H1 (cell line): ENCODE data around the gene CXCL12. TPM values are rescaled to one million over a fixed set of nuclear protein-coding genes. Genes with fewer than 3 reads are reported as not detected.

Source experiments
- CTCF ChIA-PET: fragments of 300-600 bp; sonication (Branson Sonifier 250); formaldehyde crosslinking; loops from one replicate; lab custom pipeline; 2021; ENCODE audit not compliant: partially characterized antibody; lab: Charles Lee
- POLR2A ChIA-PET: fragments of 300-600 bp; sonication (Branson Sonifier 250); formaldehyde crosslinking; loops from one replicate; lab custom pipeline; 2021; ENCODE audit warnings: inconsistent platforms; ENCODE audit not compliant: partially characterized antibody; lab: Charles Lee
- DNase-seq, 2 experiments: peaks; one replicate each; pipeline versions ENCODE4 v3.0.0 to v3.0.0-alpha.2; 2010 to 2022; ENCODE audit warnings: low spot score in 2 of 2, low read depth in 1 of 2, mixed read lengths in 1 of 2
- FAIRE-seq: peaks from 2 replicates; lab custom pipeline; 2011; peaks lifted over from hg19 to GRCh38; lab: Jason Lieb, UNC
- H2AFZ ChIP-seq: 2 replicates; pipeline ENCODE4 v1.8.1; 2012; ENCODE audit warnings: low read length, inconsistent platforms
- H2AK5ac ChIP-seq: 2 replicates; pipeline ENCODE4 v1.6.1; 2013; ENCODE audit warnings: low read depth, low read length
- H2BK120ac ChIP-seq: replicated peaks from 2 replicates; pipeline ENCODE3; 2013; ENCODE audit warnings: low read depth, low read length, inconsistent platforms
- H2BK12ac ChIP-seq: 2 replicates; pipeline ENCODE4 v1.6.1; 2013; ENCODE audit warnings: low read depth, low read length
- H2BK15ac ChIP-seq: 2 replicates; pipeline ENCODE4 v1.6.1; 2013; ENCODE audit warnings: low read length
- H2BK20ac ChIP-seq: 2 replicates; pipeline ENCODE4 v1.6.1; 2013; ENCODE audit warnings: low read length
- H2BK5ac ChIP-seq: 2 replicates; pipeline ENCODE4 v1.6.1; 2013; ENCODE audit warnings: low read depth, low read length
- H3K14ac ChIP-seq: 2 replicates; pipeline ENCODE4 v1.6.1; 2013; ENCODE audit warnings: inconsistent platforms; ENCODE audit not compliant: insufficient read length
- H3K18ac ChIP-seq: 2 replicates; pipeline ENCODE4 v1.6.1; 2013; ENCODE audit warnings: low read length; ENCODE audit errors: extremely low read depth
- H3K23ac ChIP-seq: 2 replicates; pipeline ENCODE4 v1.6.1; 2013; ENCODE audit warnings: inconsistent platforms; ENCODE audit not compliant: insufficient read length
- H3K23me2 ChIP-seq: 2 replicates; pipeline ENCODE4 v1.6.1; 2013; ENCODE audit warnings: low read depth, low read length
- H3K27ac ChIP-seq: 2 replicates; pipeline ENCODE4 v1.6.1; 2011; ENCODE audit warnings: low read depth, low read length, inconsistent platforms
- H3K27me3 ChIP-seq, 4 experiments: replicated peaks in 1 of 4; 1 replicate in 1 of 4; 2 replicates in 3 of 4; pipeline versions ENCODE4 v1.6.1 to v1.8.1; 2011 to 2013; ENCODE audit warnings: low read length in 3 of 4, mild to moderate bottlenecking in 3 of 4, inconsistent platforms in 2 of 4, mixed read lengths in 2 of 4, moderate library complexity in 1 of 4; ENCODE audit not compliant: control insufficient read depth in 3 of 4, insufficient read depth in 3 of 4; ENCODE audit errors: extremely low read depth in 1 of 4
- H3K36me3 ChIP-seq, 4 experiments: 2 replicates each; pipeline versions ENCODE4 v1.6.1 to v1.8.1; 2011 to 2013; ENCODE audit warnings: mild to moderate bottlenecking in 4 of 4, low read length in 3 of 4, moderate library complexity in 2 of 4, control low read depth in 1 of 4, inconsistent platforms in 1 of 4; ENCODE audit not compliant: insufficient read depth in 4 of 4, control insufficient read depth in 2 of 4
- H3K4ac ChIP-seq: replicated peaks from 2 replicates; pipeline ENCODE3; 2013; ENCODE audit warnings: low read length, low read depth, mixed read lengths, inconsistent platforms; ENCODE audit not compliant: insufficient read length
- H3K4me1 ChIP-seq, 4 experiments: replicated peaks in 1 of 4; 1 replicate in 1 of 4; 2 replicates in 3 of 4; pipeline versions ENCODE4 v1.6.1 to v1.8.1; 2011 to 2013; ENCODE audit warnings: low read length in 3 of 4, inconsistent platforms in 2 of 4, mixed read lengths in 1 of 4; ENCODE audit not compliant: insufficient read depth in 4 of 4, control insufficient read depth in 3 of 4
- H3K4me2 ChIP-seq, 2 experiments: 2 replicates each; pipeline versions ENCODE4 v1.6.1 to v1.8.1; 2011 to 2013; ENCODE audit warnings: low read depth in 2 of 2, low read length in 2 of 2, control low read depth in 1 of 2, inconsistent platforms in 1 of 2, mild to moderate bottlenecking in 1 of 2; ENCODE audit not compliant: insufficient read depth in 1 of 2
- H3K4me3 ChIP-seq, 4 experiments: fragments of 200-600, 300-600 bp in 1 of 4; sonication (generic), shearing (Covaris generic), sonication (Bioruptor Twin) in 1 of 4; 2 replicates each; pipeline versions ENCODE4 v1.5.1 to v1.8.1; 2011 to 2016; ENCODE audit warnings: low read length in 4 of 4, low read depth in 3 of 4, control low read depth in 2 of 4, inconsistent platforms in 2 of 4, mild to moderate bottlenecking in 2 of 4, mixed read lengths in 1 of 4, moderate library complexity in 1 of 4; ENCODE audit not compliant: insufficient read depth in 2 of 4; ENCODE audit errors: extremely low read depth in 1 of 4
- H3K56ac ChIP-seq: replicated peaks from 2 replicates; pipeline ENCODE3; 2013; ENCODE audit warnings: low read depth, mild to moderate bottlenecking, mixed read lengths, low read length, inconsistent platforms; ENCODE audit not compliant: insufficient read length
- H3K79me1 ChIP-seq: 2 replicates; pipeline ENCODE4 v1.6.1; 2013; ENCODE audit warnings: low read depth, low read length, control low read depth
- H3K79me2 ChIP-seq, 2 experiments: 2 replicates each; pipeline versions ENCODE4 v1.6.1 to v1.8.1; 2012 to 2013; ENCODE audit warnings: low read length in 2 of 2, mild to moderate bottlenecking in 2 of 2, inconsistent platforms in 1 of 2; ENCODE audit not compliant: insufficient read depth in 2 of 2, control insufficient read depth in 1 of 2
- H3K9ac ChIP-seq, 4 experiments: replicated peaks in 1 of 4; 1 replicate in 1 of 4; 2 replicates in 3 of 4; pipeline versions ENCODE4 v1.6.1 to v1.8.1; 2011 to 2013; ENCODE audit warnings: low read depth in 3 of 4, low read length in 3 of 4, control low read depth in 2 of 4, mild to moderate bottlenecking in 2 of 4, moderate library complexity in 2 of 4, inconsistent platforms in 1 of 4; ENCODE audit errors: extremely low read depth in 1 of 4
- H3K9me3 ChIP-seq, 2 experiments: 2 replicates each; pipeline versions ENCODE4 v1.6.1 to v1.8.1; 2012 to 2013; ENCODE audit warnings: mild to moderate bottlenecking in 2 of 2, moderate library complexity in 2 of 2, control low read depth in 1 of 2, inconsistent platforms in 1 of 2, low read depth in 1 of 2, low read length in 1 of 2, mixed read lengths in 1 of 2; ENCODE audit not compliant: insufficient read depth in 2 of 2
- H4K20me1 ChIP-seq, 2 experiments: replicated peaks in 1 of 2; 2 replicates each; pipeline versions ENCODE3 to v1.8.1; 2011 to 2013; ENCODE audit warnings: inconsistent platforms in 2 of 2, low read length in 2 of 2, mild to moderate bottlenecking in 1 of 2; ENCODE audit not compliant: insufficient read depth in 2 of 2, control insufficient read depth in 1 of 2
- H4K5ac ChIP-seq: 2 replicates; pipeline ENCODE4 v1.6.1; 2013; ENCODE audit warnings: low read length, low read depth, mixed read lengths, inconsistent platforms; ENCODE audit not compliant: insufficient read length
- H4K8ac ChIP-seq: 2 replicates; pipeline ENCODE4 v1.8.0; 2013; ENCODE audit warnings: mild to moderate bottlenecking, moderate library complexity, low read length, inconsistent platforms; ENCODE audit not compliant: insufficient read depth; ENCODE audit errors: extremely low read depth
- H4K91ac ChIP-seq: replicated peaks from 2 replicates; pipeline ENCODE3; 2013; ENCODE audit warnings: low read length, mixed read lengths, inconsistent platforms; ENCODE audit not compliant: insufficient read length
- ASH2L ChIP-seq: fragments of 200-600, 300-600 bp; sonication (generic); IDR thresholded peaks from one replicate; pipeline ENCODE4 v1.7.1; 2017; ENCODE audit warnings: low read length
- JUN ChIP-seq: IDR thresholded peaks from 2 replicates; pipeline ENCODE4 v1.6.1; 2011; ENCODE audit warnings: low read depth, mild to moderate bottlenecking, improper control_type of control experiment, low read length
- PHF8 ChIP-seq: fragments of 200-600 bp; sonication (generic); conservative IDR thresholded peaks from 2 replicates; pipeline ENCODE4 v1.7.1; 2012; ENCODE audit warnings: low read depth, mild to moderate bottlenecking, inconsistent platforms, low read length, moderate library complexity
- SP4 ChIP-seq: IDR thresholded peaks from 2 replicates; pipeline ENCODE4 v1.6.1; 2012; ENCODE audit warnings: low read length, inconsistent platforms
- TCF12 ChIP-seq: IDR thresholded peaks from 2 replicates; pipeline ENCODE4 v1.6.1; 2011; ENCODE audit warnings: low read depth, mild to moderate bottlenecking, low read length
- TEAD4 ChIP-seq: IDR thresholded peaks from 2 replicates; pipeline ENCODE4 v1.6.1; 2012; ENCODE audit warnings: low read depth, low read length, inconsistent platforms, mixed read lengths
- WGBS, 2 experiments: shearing (Covaris generic) in 1 of 2; methylation state at CpG; one replicate each; pipeline versions ENCODE4 v1.1.6 to v1.1.7; 2013 to 2015; ENCODE audit warnings: low lambda C conversion rate in 2 of 2, mixed read lengths in 2 of 2, inconsistent platforms in 1 of 2, low coverage in 1 of 2, missing lambda C conversion rate in 1 of 2; ENCODE audit not compliant: insufficient replicate concordance in 2 of 2, insufficient coverage in 1 of 2, insufficient read length in 1 of 2; ENCODE audit errors: extremely low coverage in 1 of 2, missing lambda C conversion rate in 1 of 2; 5-methylcytosine and 5-hydroxymethylcytosine counted together
- polyA plus RNA-seq, 7 experiments: library from polyadenylated mRNA; depleted of rRNA in 3 of 7; stranded (reverse) in 5 of 7; unstranded in 2 of 7; fragments of >200 nt in 5 of 7; fragments of 200-250 nt in 2 of 7; gene quantifications; 1 replicate in 5 of 7; 2 replicates in 1 of 7; 4 replicates in 1 of 7; pipeline versions ENCODE4 v1.2.1 to v1.2.3, GENCODE V29; 2011 to 2013; ENCODE audit warnings: missing spikeins in 2 of 7, mixed read lengths in 2 of 7
- total RNA-seq: library from RNA; stranded (reverse); fragmentation: NEBNext Ultra II Directional; extraction: Animal tissue kit (Norgen Biotek cat#: 25700); gene quantifications from 2 replicates; pipeline ENCODE4 v1.2.1, GENCODE V29; 2021
- TF ChIP-seq, protein P1 (sequence below): IDR thresholded peaks from 2 replicates; pipeline ENCODE4 v1.6.1; 2012; ENCODE audit warnings: inconsistent platforms

The CXCL12 gene
- total and polyA plus RNA-seq, 2 of the 8 experiments (the other 6 are each of a cell fraction or from before 2014, with no cell fraction given): 51.4 to 53.8 TPM

DNA sequence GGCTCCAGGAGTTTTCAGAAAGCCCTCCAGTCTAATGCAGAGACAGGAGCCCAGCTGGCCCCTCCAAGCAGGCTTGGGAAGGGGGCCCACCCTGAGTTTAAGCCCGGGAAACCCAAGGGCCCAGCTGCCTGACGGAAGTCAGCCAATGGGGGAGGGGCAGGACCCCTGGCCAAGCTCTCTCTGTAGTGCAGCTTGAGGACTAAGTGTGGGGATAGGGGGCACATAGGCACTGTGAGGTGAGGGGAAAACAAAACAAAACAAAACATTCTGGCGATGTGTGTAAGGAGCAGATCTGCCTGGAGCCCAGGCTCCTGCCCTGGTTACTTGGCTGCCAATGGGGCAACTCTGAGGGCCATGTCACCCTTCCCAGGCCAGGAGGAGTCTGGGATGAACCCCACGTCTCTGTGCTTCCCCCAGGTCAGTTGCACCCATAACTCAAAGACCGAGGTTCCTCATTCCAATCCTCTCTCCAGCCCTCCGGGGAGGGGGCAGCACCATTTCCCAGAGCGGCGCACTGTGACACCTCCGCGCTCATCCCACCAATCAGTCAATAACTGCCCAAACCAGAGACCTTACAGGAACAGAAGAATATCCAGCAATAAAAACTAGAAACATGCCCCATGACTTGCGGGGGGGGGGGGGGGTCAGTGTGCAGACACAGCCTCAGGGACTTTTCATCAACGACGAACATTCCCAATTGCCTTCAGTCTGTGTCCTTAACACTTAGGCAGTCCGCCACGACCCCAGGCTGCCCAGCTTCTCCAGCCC is 1.7 kb downstream of the CXCL12 start:
- H2AFZ ChIP-seq: no peak overlapping the region
- FAIRE-seq: no peak

More for the DNA sequence above, 1.7 kb downstream of the CXCL12 start:
- Histone ChIP-seq H2BK120ac (no peak overlapping the region), H3K56ac (no peak overlapping the region), H3K27ac (no peak overlapping the region), H4K8ac (peak overlapping the region; percentile 58), H4K20me1 (peaks cover 0 to 13% of the 10 kb centered on the region in 2 experiments), H3K4me1 (peaks cover 19 to 47% (median 28%) of the 10 kb centered on the region in 4 experiments), H3K4me2 (peak overlapping the region; percentile 97 to 98), H3K14ac (no peak overlapping the region), H2BK5ac (peak overlapping the region; percentile 92; the same call in 1 of the 2 replicates), H3K9me3 (no peaks in the 10 kb centered on the region; a peak in 1 of 4 replicates), H2BK12ac (peak overlapping the region; percentile 80; the same call in 1 of the 2 replicates), H4K5ac (no peak overlapping the region), H2AK5ac (no peak overlapping the region), H3K79me1 (peaks cover 7% of the 10 kb centered on the region), H3K4me3 (peak overlapping the region; percentile 64 to 83 (median 72)), H3K9ac (peak overlapping the region in 1 of 4 experiments; percentile 60; a peak in 2 of 7 replicates), H3K4ac (no peak overlapping the region), H3K36me3 (peaks cover 0 to 26% (median 8%) of the 10 kb centered on the region in 4 experiments; a peak in 5 of 8 replicates), H4K91ac (peak overlapping the region; percentile 56), H3K18ac (peak overlapping the region; percentile 64), H3K23me2 (peaks cover 34% of the 10 kb centered on the region; the same call in 1 of the 2 replicates), H3K79me2 (peaks cover 6 to 53% of the 10 kb centered on the region in 2 experiments; a peak in 2 of 4 replicates), H3K27me3 (peaks cover 2 to 33% (median 26%) of the 10 kb centered on the region in 4 experiments), H2BK15ac (no peak overlapping the region), H2BK20ac (peak overlapping the region; percentile 95; the same call in 1 of the 2 replicates), H3K23ac (no peak overlapping the region)
- ChIA-PET POLR2A (interaction anchor here (0.6 to 6.5 kb wide), 12 partner anchors 8 to 693 kb away, joined by 3 to 60 read pairs (median 3); no protein-coding TSS in a partner anchor), CTCF (interaction anchor here (0.7 to 3.1 kb wide), 27 partner anchors 8 to 700 kb away, joined by 3 to 11 read pairs (median 4); no protein-coding TSS in a partner anchor)
- 31% methylated on average over 14 of the region's 15 CpGs; no CpG with 5 or more reads in 1 of the 2 experiments for WGBS, 2 experiments
- no peak for DNase-seq
- TF ChIP-seq TCF12 (no peak), SP4 (no peak), ASH2L (no peak), PHF8 (no peak), JUN (no peak), TEAD4 (no peak)
- TF ChIP-seq, protein P1, sequence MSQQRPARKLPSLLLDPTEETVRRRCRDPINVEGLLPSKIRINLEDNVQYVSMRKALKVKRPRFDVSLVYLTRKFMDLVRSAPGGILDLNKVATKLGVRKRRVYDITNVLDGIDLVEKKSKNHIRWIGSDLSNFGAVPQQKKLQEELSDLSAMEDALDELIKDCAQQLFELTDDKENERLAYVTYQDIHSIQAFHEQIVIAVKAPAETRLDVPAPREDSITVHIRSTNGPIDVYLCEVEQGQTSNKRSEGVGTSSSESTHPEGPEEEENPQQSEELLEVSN: no peak
